Thyroid gland (tissue), 4 donors: ENCODE measurements around the gene TRPM1. TPM values are rescaled to one million over a fixed set of nuclear protein-coding genes. Genes with fewer than 3 reads are reported as not detected.

Experiments
- DNase-seq, 2 donors: peaks; one replicate each; pipeline ENCODE4 v3.0.0-alpha.2; 2019
- H3K27ac ChIP-seq, 3 donors: fragments of 200-600 bp; sonication (generic); 1 replicate in 2 of 3; 2 replicates in 1 of 3; pipeline ENCODE4 v1.5.1; 2016 to 2019; ENCODE audit warnings: mild to moderate bottlenecking in 1 of 3, moderate library complexity in 1 of 3
- H3K27me3 ChIP-seq: fragments of 200-600 bp; sonication (generic); one replicate; pipeline ENCODE4 v1.5.1; 2019
- H3K36me3 ChIP-seq, 2 donors: fragments of 200-600 bp; sonication (generic); one replicate each; pipeline ENCODE4 v1.5.1; 2016 to 2019
- H3K4me1 ChIP-seq, 2 donors: fragments of 200-600 bp; sonication (generic); one replicate each; pipeline ENCODE4 v1.5.1; 2017 to 2019
- H3K4me3 ChIP-seq, 3 donors: fragments of 200-600 bp; sonication (generic); replicated peaks in 1 of 3; 1 replicate in 2 of 3; 2 replicates in 1 of 3; pipeline ENCODE4 v1.5.1; 2016; ENCODE audit warnings: mild to moderate bottlenecking in 1 of 3
- H3K9me3 ChIP-seq: fragments of 200-600 bp; sonication (generic); one replicate; pipeline ENCODE4 v1.5.1; 2017
- POLR2A ChIP-seq, 2 donors: fragments of 450-650 bp; IDR thresholded peaks; one replicate each; pipeline ENCODE4 v1.6.1; 2017; ENCODE audit warnings: antibody characterized with exemption in 2 of 2, mild to moderate bottlenecking in 2 of 2, moderate library complexity in 1 of 2
- WGBS, 2 donors: methylation state at CpG; one replicate each; pipeline ENCODE4 v1.1.5; 2017; 5-methylcytosine and 5-hydroxymethylcytosine counted together
- intact Hi-C: fragments of 100-400 bp; cut with DNase I; formaldehyde crosslinking; loops from one replicate; pipeline ENCODE4 v1.15.1; 2023
- total RNA-seq, 4 donors: library from RNA; depleted of rRNA; stranded (reverse); fragments of >200 nt; gene quantifications; one replicate each; pipeline ENCODE4 v1.2.3, GENCODE V29; 2016
- TF ChIP-seq, protein P1 (sequence below), 6 experiments: fragments of 200-600 bp in 3 of 6; fragments of 450-650 bp in 3 of 6; sonication (generic) in 3 of 6; IDR thresholded peaks; one replicate each; pipeline ENCODE4 v1.5.1; 2016 to 2019; ENCODE audit warnings: antibody characterized with exemption in 6 of 6, mild to moderate bottlenecking in 2 of 6, inconsistent platforms in 1 of 6, moderate library complexity in 1 of 6

Gene TRPM1
- total RNA-seq, 4 donors from 2014 or later: not detected

DNA sequence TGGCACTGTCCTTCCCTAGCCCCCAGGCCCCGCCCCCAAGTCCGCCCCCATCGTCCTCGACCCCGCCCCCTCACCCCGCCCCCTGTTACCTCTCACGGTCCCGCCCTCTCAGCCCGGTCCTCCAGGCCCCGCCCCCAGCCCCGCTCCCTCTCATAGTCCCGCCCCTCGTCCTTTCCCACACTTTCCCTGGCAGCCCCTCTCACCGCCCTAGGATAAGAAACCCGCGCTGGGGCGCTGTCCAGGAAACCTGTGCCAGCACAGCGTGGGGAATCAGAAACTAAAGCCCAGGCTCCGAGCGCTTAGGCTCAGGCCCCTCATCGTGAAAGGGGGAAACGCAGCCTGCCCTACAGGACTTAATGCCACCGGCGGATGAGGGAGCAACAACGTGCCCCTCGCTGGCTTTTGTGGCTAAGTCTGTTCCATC is 20.9 kb downstream of the TRPM1 start:
- intact Hi-C loops: no loop called here
- Histone ChIP-seq H3K27ac (no peak overlapping the region), H3K4me3 (peak overlapping the region in 1 of 3 donors; percentile 18), H3K4me1 (peaks cover 3 to 7% of the 10 kb centered on the region in 2 donors), H3K36me3 (no peaks in the 10 kb centered on the region), H3K27me3 (no peaks in the 10 kb centered on the region), H3K9me3 (no peaks in the 10 kb centered on the region)
- 22 to 29% methylated on average over 11 to 14 of the region's 26 CpGs for WGBS, 2 donors
- peak; percentile 19 to 41 for DNase-seq
- TF ChIP-seq, protein P1, sequence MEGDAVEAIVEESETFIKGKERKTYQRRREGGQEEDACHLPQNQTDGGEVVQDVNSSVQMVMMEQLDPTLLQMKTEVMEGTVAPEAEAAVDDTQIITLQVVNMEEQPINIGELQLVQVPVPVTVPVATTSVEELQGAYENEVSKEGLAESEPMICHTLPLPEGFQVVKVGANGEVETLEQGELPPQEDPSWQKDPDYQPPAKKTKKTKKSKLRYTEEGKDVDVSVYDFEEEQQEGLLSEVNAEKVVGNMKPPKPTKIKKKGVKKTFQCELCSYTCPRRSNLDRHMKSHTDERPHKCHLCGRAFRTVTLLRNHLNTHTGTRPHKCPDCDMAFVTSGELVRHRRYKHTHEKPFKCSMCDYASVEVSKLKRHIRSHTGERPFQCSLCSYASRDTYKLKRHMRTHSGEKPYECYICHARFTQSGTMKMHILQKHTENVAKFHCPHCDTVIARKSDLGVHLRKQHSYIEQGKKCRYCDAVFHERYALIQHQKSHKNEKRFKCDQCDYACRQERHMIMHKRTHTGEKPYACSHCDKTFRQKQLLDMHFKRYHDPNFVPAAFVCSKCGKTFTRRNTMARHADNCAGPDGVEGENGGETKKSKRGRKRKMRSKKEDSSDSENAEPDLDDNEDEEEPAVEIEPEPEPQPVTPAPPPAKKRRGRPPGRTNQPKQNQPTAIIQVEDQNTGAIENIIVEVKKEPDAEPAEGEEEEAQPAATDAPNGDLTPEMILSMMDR (IDR thresholded peaks at IDR 0.05): no peak
- TF ChIP-seq POLR2A (IDR thresholded peaks at IDR 0.05): no peak

DNA sequence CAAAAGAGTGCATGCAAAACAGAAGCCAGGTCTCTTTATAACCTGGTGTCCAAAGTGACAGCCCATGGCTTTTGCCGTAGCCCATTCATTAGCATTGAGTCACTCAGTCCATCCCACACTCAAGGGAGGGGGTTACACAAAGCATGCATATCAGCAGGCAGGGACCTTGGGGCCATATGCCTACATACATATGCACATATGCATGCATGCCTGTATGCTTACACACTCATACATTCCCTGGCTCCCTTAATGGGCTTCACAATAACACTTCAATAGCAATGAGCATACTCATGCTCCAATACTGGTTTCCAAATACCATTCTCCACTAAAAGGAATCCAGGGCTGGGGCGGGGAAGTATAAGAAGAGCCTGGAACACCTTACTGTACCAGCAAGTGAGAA is 22.0 kb downstream of the TRPM1 start:
- WGBS, 2 donors: 91 to 92% methylated on average over 2 of the region's 2 CpGs
- H3K27me3 ChIP-seq: no peaks in the 10 kb centered on the region
- no peak for DNase-seq
- TF ChIP-seq POLR2A (IDR thresholded peaks at IDR 0.05): no peak
- TF ChIP-seq, protein P1 (IDR thresholded peaks at IDR 0.05): no peak
- no peaks in the 10 kb centered on the region for H3K36me3 ChIP-seq
- peaks cover 3 to 7% of the 10 kb centered on the region in 2 donors for H3K4me1 ChIP-seq
- no peak overlapping the region for H3K27ac ChIP-seq
- H3K9me3 ChIP-seq: no peaks in the 10 kb centered on the region
- no peak overlapping the region for H3K4me3 ChIP-seq
- intact Hi-C loops: no loop called here

DNA sequence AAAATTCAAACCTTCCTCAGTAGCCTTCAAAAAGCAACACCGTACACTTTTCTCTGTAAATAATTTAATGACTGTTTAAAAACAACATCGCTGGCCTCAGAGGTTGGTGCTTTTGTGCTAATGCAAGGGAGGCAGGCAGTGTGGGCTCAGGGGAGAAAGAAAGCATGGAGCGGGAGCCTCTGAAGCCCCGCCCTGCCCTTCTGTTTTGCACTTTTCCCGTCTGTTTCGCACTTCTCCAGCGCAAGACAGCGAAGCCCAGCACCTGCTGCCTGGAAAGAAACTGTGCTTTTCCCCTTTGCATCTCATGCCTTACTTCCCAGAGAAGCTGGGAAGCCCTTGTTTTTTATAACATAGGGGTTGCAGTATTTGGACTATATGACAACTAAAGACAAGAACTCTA is 23.1 kb downstream of the TRPM1 start:
- no peaks in the 10 kb centered on the region for H3K9me3 ChIP-seq
- intact Hi-C loops: no loop called here
- no peaks in the 10 kb centered on the region for H3K36me3 ChIP-seq

DNA sequence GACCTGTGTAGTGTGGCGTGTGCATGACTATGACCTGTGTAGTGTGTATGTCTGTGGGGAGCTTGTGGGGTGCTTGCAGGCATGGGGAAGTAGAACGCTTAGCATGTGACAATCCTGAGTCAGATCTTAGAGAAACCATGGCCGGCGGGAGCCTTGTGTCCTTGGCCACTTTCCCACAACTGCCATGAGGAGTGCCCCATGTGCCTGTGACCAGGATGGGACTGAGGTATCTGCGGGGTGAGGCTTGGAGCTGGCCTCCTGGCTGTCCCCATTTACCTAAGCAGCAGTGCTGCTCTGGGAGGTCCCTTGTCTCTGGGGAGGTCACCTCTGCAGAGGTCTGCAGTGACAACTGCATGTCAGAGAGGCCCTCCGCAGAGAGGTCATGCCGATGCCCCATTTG is 23.6 kb downstream of the TRPM1 start:
- WGBS, 2 donors: 84 to 88% methylated on average over 7 of the region's 7 CpGs
- H3K4me3 ChIP-seq: no peak overlapping the region
- intact Hi-C loops: no loop called here
- H3K4me1 ChIP-seq: peaks cover 0 to 3% of the 10 kb centered on the region in 2 donors
- DNase-seq: no peak
- TF ChIP-seq, protein P1 (IDR thresholded peaks at IDR 0.05): no peak
- no peak for TF ChIP-seq POLR2A (IDR thresholded peaks at IDR 0.05)
- no peaks in the 10 kb centered on the region for H3K36me3 ChIP-seq
- no peaks in the 10 kb centered on the region for H3K9me3 ChIP-seq
- no peak overlapping the region for H3K27ac ChIP-seq
- no peaks in the 10 kb centered on the region for H3K27me3 ChIP-seq

More for the DNA sequence above, 23.1 kb downstream of the TRPM1 start:
- WGBS, 2 donors: 73 to 81% methylated on average over 8 of the region's 8 CpGs
- DNase-seq: no peak
- TF ChIP-seq POLR2A (IDR thresholded peaks at IDR 0.05): no peak
- TF ChIP-seq, protein P1 (IDR thresholded peaks at IDR 0.05): no peak
- Histone ChIP-seq H3K27me3 (no peaks in the 10 kb centered on the region), H3K4me3 (no peak overlapping the region), H3K27ac (no peak overlapping the region), H3K4me1 (peaks cover 3 to 4% of the 10 kb centered on the region in 2 donors)

DNA sequence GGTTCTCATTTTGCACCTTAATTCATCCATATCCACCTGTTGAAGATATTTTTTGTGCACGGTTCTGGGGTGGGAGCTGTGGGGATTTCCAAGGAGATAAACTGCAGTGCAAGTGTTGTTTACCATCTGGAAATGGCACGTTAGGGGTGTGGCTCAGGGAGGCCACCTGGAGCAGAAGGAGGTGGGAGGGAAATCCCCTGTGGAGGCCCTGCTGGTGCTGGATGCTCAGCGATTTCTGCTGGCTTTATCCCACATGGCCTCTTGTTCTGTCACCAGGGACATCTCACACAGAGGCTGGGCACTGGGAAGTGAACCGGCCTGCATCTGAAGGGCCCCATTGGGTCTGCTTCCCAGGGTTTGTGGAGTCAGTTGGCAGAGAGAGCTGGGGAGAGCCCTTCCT is 24.3 kb downstream of the TRPM1 start:
- no peaks in the 10 kb centered on the region for H3K36me3 ChIP-seq
- no peaks in the 10 kb centered on the region for H3K27me3 ChIP-seq
- H3K4me3 ChIP-seq: no peak overlapping the region
- DNase-seq: no peak
- peaks cover 0 to 3% of the 10 kb centered on the region in 2 donors for H3K4me1 ChIP-seq
- H3K27ac ChIP-seq: no peak overlapping the region
- 52 to 59% methylated on average over 3 to 4 of the region's 4 CpGs for WGBS, 2 donors
- TF ChIP-seq POLR2A (IDR thresholded peaks at IDR 0.05): no peak
- TF ChIP-seq, protein P1 (IDR thresholded peaks at IDR 0.05): no peak
- intact Hi-C loops: no loop called here
- H3K9me3 ChIP-seq: no peaks in the 10 kb centered on the region
